ENCODE data around the gene FBLN2.

Gene FBLN2

GRCh38 chr3:13596426-13597205, 47.7 kb downstream of the FBLN2 start:
- Histone ChIP-seq H2BK15ac (ENCODE audit: low read depth, poor library complexity, severe bottlenecking) (no peak overlapping the region), H3K4ac (ENCODE audit: low read depth in 1 of 2, low read length in 2 of 2) (no peak overlapping the region), H2AK5ac (ENCODE audit: low read length, severe bottlenecking) (no peak overlapping the region), H3K18ac (ENCODE audit: low read depth in 1 of 2, low read length in 2 of 2) (no peak overlapping the region), H3K79me1 (replicated peaks; ENCODE audit: low read length, poor library complexity, severe bottlenecking) (no peaks in the 10 kb centered on the region), H2BK12ac (ENCODE audit: low read length in 2 of 2) (no peak overlapping the region), H3K9me3 (ENCODE audit: control insufficient read depth, low read length) (no peaks in the 10 kb centered on the region), H3K4me1 (ENCODE audit: control insufficient read depth, insufficient read depth, low read depth, low read length) (peaks cover 31% of the 10 kb centered on the region), H3K9ac (ENCODE audit: low read length) (no peak overlapping the region), H3K36me3 (ENCODE audit: control insufficient read depth in 1 of 2, insufficient read depth in 2 of 2, low read depth in 1 of 2, low read length in 2 of 2) (peaks cover 0 to 9% of the 10 kb centered on the region in 2 experiments), H2AFZ (ENCODE audit: low read depth, low read length) (no peak overlapping the region), H4K8ac (ENCODE audit: low read length) (no peak overlapping the region), H3K27ac (ENCODE audit: low read length, poor library complexity, severe bottlenecking) (no peak overlapping the region), H2BK120ac (ENCODE audit: low read depth, low read length) (no peak overlapping the region), H3K4me3 (ENCODE audit: insufficient read depth in 1 of 2, low read depth in 1 of 2, low read length in 2 of 2) (no peak overlapping the region), H3K14ac (ENCODE audit: low read length in 2 of 2) (no peak overlapping the region), H3K4me2 (ENCODE audit: low read length, poor library complexity, severe bottlenecking) (no peak overlapping the region), H3K23ac (ENCODE audit: low read length in 2 of 2) (no peak overlapping the region), H4K91ac (ENCODE audit: low read length) (no peak overlapping the region), H2BK5ac (ENCODE audit: low read depth, low read length, poor library complexity, severe bottlenecking) (no peak overlapping the region), H3K27me3 (ENCODE audit: control insufficient read depth in 1 of 2, insufficient read depth in 1 of 2, low read length in 2 of 2) (peaks cover 0 to 24% of the 10 kb centered on the region in 2 experiments)
- WGBS: 82% methylated on average over 3 of the region's 3 CpGs
- no peak for DNase-seq

GRCh38 chr3:13597661-13598060, 48.7 kb downstream of the FBLN2 start:
- H2BK5ac ChIP-seq (ENCODE audit: low read depth, low read length, poor library complexity, severe bottlenecking): no peak overlapping the region
- H3K18ac ChIP-seq (ENCODE audit: low read depth in 1 of 2, low read length in 2 of 2): no peak overlapping the region
- H3K9ac ChIP-seq (ENCODE audit: low read length): no peak overlapping the region
- WGBS: 67% methylated on average over 8 of the region's 8 CpGs
- no peak overlapping the region for H4K8ac ChIP-seq (ENCODE audit: low read length)
- H3K9me3 ChIP-seq (ENCODE audit: control insufficient read depth, low read length): no peaks in the 10 kb centered on the region
- H3K23ac ChIP-seq (ENCODE audit: low read length in 2 of 2): no peak overlapping the region
- H2AFZ ChIP-seq (ENCODE audit: low read depth, low read length): no peak overlapping the region
- H2AK5ac ChIP-seq (ENCODE audit: low read length, severe bottlenecking): no peak overlapping the region
- no peak overlapping the region for H2BK12ac ChIP-seq (ENCODE audit: low read length in 2 of 2)
- no peaks in the 10 kb centered on the region for H3K79me1 ChIP-seq (replicated peaks; ENCODE audit: low read length, poor library complexity, severe bottlenecking)
- H3K36me3 ChIP-seq (ENCODE audit: control insufficient read depth in 1 of 2, insufficient read depth in 2 of 2, low read depth in 1 of 2, low read length in 2 of 2): peaks cover 0 to 15% of the 10 kb centered on the region in 2 experiments
- no peak overlapping the region for H3K4me2 ChIP-seq (ENCODE audit: low read length, poor library complexity, severe bottlenecking)
- H3K27ac ChIP-seq (ENCODE audit: low read length, poor library complexity, severe bottlenecking): no peak overlapping the region
- H3K14ac ChIP-seq (ENCODE audit: low read length in 2 of 2): no peak overlapping the region
- no peak overlapping the region for H3K4ac ChIP-seq (ENCODE audit: low read depth in 1 of 2, low read length in 2 of 2)
- peaks cover 0 to 24% of the 10 kb centered on the region in 2 experiments for H3K27me3 ChIP-seq (ENCODE audit: control insufficient read depth in 1 of 2, insufficient read depth in 1 of 2, low read length in 2 of 2)
- H2BK120ac ChIP-seq (ENCODE audit: low read depth, low read length): no peak overlapping the region
- H3K4me3 ChIP-seq (ENCODE audit: insufficient read depth in 1 of 2, low read depth in 1 of 2, low read length in 2 of 2): no peak overlapping the region
- no peak overlapping the region for H2BK15ac ChIP-seq (ENCODE audit: low read depth, poor library complexity, severe bottlenecking)
- no peak overlapping the region for H4K91ac ChIP-seq (ENCODE audit: low read length)
- peaks cover 31% of the 10 kb centered on the region for H3K4me1 ChIP-seq (ENCODE audit: control insufficient read depth, insufficient read depth, low read depth, low read length)
- DNase-seq: no peak

GRCh38 chr3:13598201-13598600, 49.3 kb downstream of the FBLN2 start:
- H3K23ac ChIP-seq (ENCODE audit: low read length in 2 of 2): no peak overlapping the region

GRCh38 chr3:13598926-13599886, 50.3 kb downstream of the FBLN2 start:
- peaks cover 31% of the 10 kb centered on the region for H3K4me1 ChIP-seq (ENCODE audit: control insufficient read depth, insufficient read depth, low read depth, low read length)
- WGBS: 63% methylated on average over 10 of the region's 10 CpGs
- H2AK5ac ChIP-seq (ENCODE audit: low read length, severe bottlenecking): peak overlapping the region; percentile 80
- no peak overlapping the region for H4K8ac ChIP-seq (ENCODE audit: low read length)
- H4K91ac ChIP-seq (ENCODE audit: low read length): no peak overlapping the region
- no peak overlapping the region for H2BK15ac ChIP-seq (ENCODE audit: low read depth, poor library complexity, severe bottlenecking)
- peak overlapping the region in 1 of 2 experiments; percentile 80 for H3K14ac ChIP-seq (ENCODE audit: low read length in 2 of 2)
- peaks cover 0 to 10% of the 10 kb centered on the region in 2 experiments for H3K36me3 ChIP-seq (ENCODE audit: control insufficient read depth in 1 of 2, insufficient read depth in 2 of 2, low read depth in 1 of 2, low read length in 2 of 2)
- no peak overlapping the region for H3K27ac ChIP-seq (ENCODE audit: low read length, poor library complexity, severe bottlenecking)
- no peak overlapping the region for H2BK120ac ChIP-seq (ENCODE audit: low read depth, low read length)
- no peak overlapping the region for H3K18ac ChIP-seq (ENCODE audit: low read depth in 1 of 2, low read length in 2 of 2)
- H3K4me2 ChIP-seq (ENCODE audit: low read length, poor library complexity, severe bottlenecking): peak overlapping the region; percentile 4
- no peak overlapping the region for H2BK5ac ChIP-seq (ENCODE audit: low read depth, low read length, poor library complexity, severe bottlenecking)
- H2BK12ac ChIP-seq (ENCODE audit: low read length in 2 of 2): no peak overlapping the region
- H3K23ac ChIP-seq (ENCODE audit: low read length in 2 of 2): no peak overlapping the region
- H3K4ac ChIP-seq (ENCODE audit: low read depth in 1 of 2, low read length in 2 of 2): no peak overlapping the region
- no peak overlapping the region for H3K4me3 ChIP-seq (ENCODE audit: insufficient read depth in 1 of 2, low read depth in 1 of 2, low read length in 2 of 2)
- H2AFZ ChIP-seq (ENCODE audit: low read depth, low read length): no peak overlapping the region
- H3K9me3 ChIP-seq (ENCODE audit: control insufficient read depth, low read length): no peaks in the 10 kb centered on the region
- H3K9ac ChIP-seq (ENCODE audit: low read length): no peak overlapping the region
- peaks cover 0 to 21% of the 10 kb centered on the region in 2 experiments for H3K27me3 ChIP-seq (ENCODE audit: control insufficient read depth in 1 of 2, insufficient read depth in 1 of 2, low read length in 2 of 2)
- H3K79me1 ChIP-seq (replicated peaks; ENCODE audit: low read length, poor library complexity, severe bottlenecking): no peaks in the 10 kb centered on the region
- no peak for DNase-seq

More at GRCh38 chr3:13598201-13598600, 49.3 kb downstream of the FBLN2 start:
- no peak overlapping the region for H3K27ac ChIP-seq (ENCODE audit: low read length, poor library complexity, severe bottlenecking)
- no peak overlapping the region for H2BK15ac ChIP-seq (ENCODE audit: low read depth, poor library complexity, severe bottlenecking)
- no peak overlapping the region for H3K4ac ChIP-seq (ENCODE audit: low read depth in 1 of 2, low read length in 2 of 2)
- H2BK5ac ChIP-seq (ENCODE audit: low read depth, low read length, poor library complexity, severe bottlenecking): no peak overlapping the region
- WGBS: 81% methylated on average over 4 of the region's 5 CpGs
- no peak overlapping the region for H2BK120ac ChIP-seq (ENCODE audit: low read depth, low read length)
- H3K79me1 ChIP-seq (replicated peaks; ENCODE audit: low read length, poor library complexity, severe bottlenecking): no peaks in the 10 kb centered on the region
- H3K4me3 ChIP-seq (ENCODE audit: insufficient read depth in 1 of 2, low read depth in 1 of 2, low read length in 2 of 2): no peak overlapping the region
- no peak overlapping the region for H4K8ac ChIP-seq (ENCODE audit: low read length)
- H3K36me3 ChIP-seq (ENCODE audit: control insufficient read depth in 1 of 2, insufficient read depth in 2 of 2, low read depth in 1 of 2, low read length in 2 of 2): peaks cover 0 to 10% of the 10 kb centered on the region in 2 experiments
- no peak overlapping the region for H3K18ac ChIP-seq (ENCODE audit: low read depth in 1 of 2, low read length in 2 of 2)
- peaks cover 31% of the 10 kb centered on the region for H3K4me1 ChIP-seq (ENCODE audit: control insufficient read depth, insufficient read depth, low read depth, low read length)
- H4K91ac ChIP-seq (ENCODE audit: low read length): no peak overlapping the region
- no peak overlapping the region for H3K9ac ChIP-seq (ENCODE audit: low read length)
- no peak overlapping the region for H2AK5ac ChIP-seq (ENCODE audit: low read length, severe bottlenecking)
- DNase-seq: no peak
- no peak overlapping the region for H2AFZ ChIP-seq (ENCODE audit: low read depth, low read length)
- H3K27me3 ChIP-seq (ENCODE audit: control insufficient read depth in 1 of 2, insufficient read depth in 1 of 2, low read length in 2 of 2): peaks cover 0 to 24% of the 10 kb centered on the region in 2 experiments
- H3K14ac ChIP-seq (ENCODE audit: low read length in 2 of 2): no peak overlapping the region
- no peak overlapping the region for H2BK12ac ChIP-seq (ENCODE audit: low read length in 2 of 2)
- no peaks in the 10 kb centered on the region for H3K9me3 ChIP-seq (ENCODE audit: control insufficient read depth, low read length)
- H3K4me2 ChIP-seq (ENCODE audit: low read length, poor library complexity, severe bottlenecking): no peak overlapping the region

Data from mesenchymal stem cell (in vitro differentiated cells and primary cell).